H1 (cell line): ENCODE results near the gene PVALB. TPM values are rescaled to one million over a fixed set of nuclear protein-coding genes. Genes with fewer than 3 reads are reported as not detected.

Experiments
- CTCF ChIA-PET: fragments of 300-600 bp; sonication (Branson Sonifier 250); formaldehyde crosslinking; loops from one replicate; lab custom pipeline; 2021; ENCODE audit not compliant: partially characterized antibody; lab: Charles Lee
- POLR2A ChIA-PET: fragments of 300-600 bp; sonication (Branson Sonifier 250); formaldehyde crosslinking; loops from one replicate; lab custom pipeline; 2021; ENCODE audit warnings: inconsistent platforms; ENCODE audit not compliant: partially characterized antibody; lab: Charles Lee
- DNase-seq, 2 experiments: peaks; one replicate each; pipeline versions ENCODE4 v3.0.0 to v3.0.0-alpha.2; 2010 to 2022; ENCODE audit warnings: low spot score in 2 of 2, low read depth in 1 of 2, mixed read lengths in 1 of 2
- FAIRE-seq: peaks from 2 replicates; lab custom pipeline; 2011; peaks lifted over from hg19 to GRCh38; lab: Jason Lieb, UNC
- H2AFZ ChIP-seq: 2 replicates; pipeline ENCODE4 v1.8.1; 2012; ENCODE audit warnings: low read length, inconsistent platforms
- H2AK5ac ChIP-seq: 2 replicates; pipeline ENCODE4 v1.6.1; 2013; ENCODE audit warnings: low read depth, low read length
- H2BK120ac ChIP-seq: replicated peaks from 2 replicates; pipeline ENCODE3; 2013; ENCODE audit warnings: low read depth, low read length, inconsistent platforms
- H2BK12ac ChIP-seq: 2 replicates; pipeline ENCODE4 v1.6.1; 2013; ENCODE audit warnings: low read depth, low read length
- H2BK15ac ChIP-seq: 2 replicates; pipeline ENCODE4 v1.6.1; 2013; ENCODE audit warnings: low read length
- H2BK20ac ChIP-seq: 2 replicates; pipeline ENCODE4 v1.6.1; 2013; ENCODE audit warnings: low read length
- H2BK5ac ChIP-seq: 2 replicates; pipeline ENCODE4 v1.6.1; 2013; ENCODE audit warnings: low read depth, low read length
- H3K14ac ChIP-seq: 2 replicates; pipeline ENCODE4 v1.6.1; 2013; ENCODE audit warnings: inconsistent platforms; ENCODE audit not compliant: insufficient read length
- H3K18ac ChIP-seq: 2 replicates; pipeline ENCODE4 v1.6.1; 2013; ENCODE audit warnings: low read length; ENCODE audit errors: extremely low read depth
- H3K23ac ChIP-seq: 2 replicates; pipeline ENCODE4 v1.6.1; 2013; ENCODE audit warnings: inconsistent platforms; ENCODE audit not compliant: insufficient read length
- H3K23me2 ChIP-seq: 2 replicates; pipeline ENCODE4 v1.6.1; 2013; ENCODE audit warnings: low read depth, low read length
- H3K27ac ChIP-seq: 2 replicates; pipeline ENCODE4 v1.6.1; 2011; ENCODE audit warnings: low read depth, low read length, inconsistent platforms
- H3K27me3 ChIP-seq, 4 experiments: replicated peaks in 1 of 4; 1 replicate in 1 of 4; 2 replicates in 3 of 4; pipeline versions ENCODE4 v1.6.1 to v1.8.1; 2011 to 2013; ENCODE audit warnings: low read length in 3 of 4, mild to moderate bottlenecking in 3 of 4, inconsistent platforms in 2 of 4, mixed read lengths in 2 of 4, moderate library complexity in 1 of 4; ENCODE audit not compliant: control insufficient read depth in 3 of 4, insufficient read depth in 3 of 4; ENCODE audit errors: extremely low read depth in 1 of 4
- H3K36me3 ChIP-seq, 4 experiments: 2 replicates each; pipeline versions ENCODE4 v1.6.1 to v1.8.1; 2011 to 2013; ENCODE audit warnings: mild to moderate bottlenecking in 4 of 4, low read length in 3 of 4, moderate library complexity in 2 of 4, control low read depth in 1 of 4, inconsistent platforms in 1 of 4; ENCODE audit not compliant: insufficient read depth in 4 of 4, control insufficient read depth in 2 of 4
- H3K4ac ChIP-seq: replicated peaks from 2 replicates; pipeline ENCODE3; 2013; ENCODE audit warnings: low read length, low read depth, mixed read lengths, inconsistent platforms; ENCODE audit not compliant: insufficient read length
- H3K4me1 ChIP-seq, 4 experiments: replicated peaks in 1 of 4; 1 replicate in 1 of 4; 2 replicates in 3 of 4; pipeline versions ENCODE4 v1.6.1 to v1.8.1; 2011 to 2013; ENCODE audit warnings: low read length in 3 of 4, inconsistent platforms in 2 of 4, mixed read lengths in 1 of 4; ENCODE audit not compliant: insufficient read depth in 4 of 4, control insufficient read depth in 3 of 4
- H3K4me2 ChIP-seq, 2 experiments: 2 replicates each; pipeline versions ENCODE4 v1.6.1 to v1.8.1; 2011 to 2013; ENCODE audit warnings: low read depth in 2 of 2, low read length in 2 of 2, control low read depth in 1 of 2, inconsistent platforms in 1 of 2, mild to moderate bottlenecking in 1 of 2; ENCODE audit not compliant: insufficient read depth in 1 of 2
- H3K4me3 ChIP-seq, 4 experiments: fragments of 200-600, 300-600 bp in 1 of 4; sonication (generic), shearing (Covaris generic), sonication (Bioruptor Twin) in 1 of 4; 2 replicates each; pipeline versions ENCODE4 v1.5.1 to v1.8.1; 2011 to 2016; ENCODE audit warnings: low read length in 4 of 4, low read depth in 3 of 4, control low read depth in 2 of 4, inconsistent platforms in 2 of 4, mild to moderate bottlenecking in 2 of 4, mixed read lengths in 1 of 4, moderate library complexity in 1 of 4; ENCODE audit not compliant: insufficient read depth in 2 of 4; ENCODE audit errors: extremely low read depth in 1 of 4
- H3K56ac ChIP-seq: replicated peaks from 2 replicates; pipeline ENCODE3; 2013; ENCODE audit warnings: low read depth, mild to moderate bottlenecking, mixed read lengths, low read length, inconsistent platforms; ENCODE audit not compliant: insufficient read length
- H3K79me1 ChIP-seq: 2 replicates; pipeline ENCODE4 v1.6.1; 2013; ENCODE audit warnings: low read depth, low read length, control low read depth
- H3K79me2 ChIP-seq, 2 experiments: 2 replicates each; pipeline versions ENCODE4 v1.6.1 to v1.8.1; 2012 to 2013; ENCODE audit warnings: low read length in 2 of 2, mild to moderate bottlenecking in 2 of 2, inconsistent platforms in 1 of 2; ENCODE audit not compliant: insufficient read depth in 2 of 2, control insufficient read depth in 1 of 2
- H3K9ac ChIP-seq, 4 experiments: replicated peaks in 1 of 4; 1 replicate in 1 of 4; 2 replicates in 3 of 4; pipeline versions ENCODE4 v1.6.1 to v1.8.1; 2011 to 2013; ENCODE audit warnings: low read depth in 3 of 4, low read length in 3 of 4, control low read depth in 2 of 4, mild to moderate bottlenecking in 2 of 4, moderate library complexity in 2 of 4, inconsistent platforms in 1 of 4; ENCODE audit errors: extremely low read depth in 1 of 4
- H3K9me3 ChIP-seq, 2 experiments: 2 replicates each; pipeline versions ENCODE4 v1.6.1 to v1.8.1; 2012 to 2013; ENCODE audit warnings: mild to moderate bottlenecking in 2 of 2, moderate library complexity in 2 of 2, control low read depth in 1 of 2, inconsistent platforms in 1 of 2, low read depth in 1 of 2, low read length in 1 of 2, mixed read lengths in 1 of 2; ENCODE audit not compliant: insufficient read depth in 2 of 2
- H4K20me1 ChIP-seq, 2 experiments: replicated peaks in 1 of 2; 2 replicates each; pipeline versions ENCODE3 to v1.8.1; 2011 to 2013; ENCODE audit warnings: inconsistent platforms in 2 of 2, low read length in 2 of 2, mild to moderate bottlenecking in 1 of 2; ENCODE audit not compliant: insufficient read depth in 2 of 2, control insufficient read depth in 1 of 2
- H4K5ac ChIP-seq: 2 replicates; pipeline ENCODE4 v1.6.1; 2013; ENCODE audit warnings: low read length, low read depth, mixed read lengths, inconsistent platforms; ENCODE audit not compliant: insufficient read length
- H4K8ac ChIP-seq: 2 replicates; pipeline ENCODE4 v1.8.0; 2013; ENCODE audit warnings: mild to moderate bottlenecking, moderate library complexity, low read length, inconsistent platforms; ENCODE audit not compliant: insufficient read depth; ENCODE audit errors: extremely low read depth
- H4K91ac ChIP-seq: replicated peaks from 2 replicates; pipeline ENCODE3; 2013; ENCODE audit warnings: low read length, mixed read lengths, inconsistent platforms; ENCODE audit not compliant: insufficient read length
- ASH2L ChIP-seq: fragments of 200-600, 300-600 bp; sonication (generic); IDR thresholded peaks from one replicate; pipeline ENCODE4 v1.7.1; 2017; ENCODE audit warnings: low read length
- ATF3 ChIP-seq: IDR thresholded peaks from 2 replicates; pipeline ENCODE4 v1.6.1; 2011; ENCODE audit warnings: low read depth, mild to moderate bottlenecking, low read length; ENCODE audit not compliant: insufficient read depth
- BCL11A ChIP-seq, 2 experiments: IDR thresholded peaks; one replicate each; pipeline ENCODE4 v1.6.1; 2011; ENCODE audit warnings: low read depth in 2 of 2, low read length in 2 of 2, mild to moderate bottlenecking in 2 of 2
- CBX5 ChIP-seq: fragments of 300-800, 300-1000 bp; sonication (generic); IDR thresholded peaks from 2 replicates; pipeline ENCODE4 v1.7.1; 2016; ENCODE audit warnings: antibody characterized with exemption, low read length, low read depth
- CHD1 ChIP-seq: IDR thresholded peaks from 2 replicates; pipeline ENCODE4 v1.6.1; 2012; ENCODE audit warnings: low read depth, low read length, improper control_type of control experiment
- CREB1 ChIP-seq: IDR thresholded peaks from 2 replicates; pipeline ENCODE4 v1.6.1; 2012; ENCODE audit warnings: inconsistent platforms
- E2F6 ChIP-seq: IDR thresholded peaks from 2 replicates; pipeline ENCODE4 v1.6.1; 2012; ENCODE audit warnings: inconsistent platforms
- KDM4A ChIP-seq: IDR thresholded peaks from one replicate; pipeline ENCODE4 v1.7.1; 2012; ENCODE audit warnings: low read depth, mild to moderate bottlenecking, moderate library complexity, low read length, inconsistent platforms; ENCODE audit not compliant: severe bottlenecking
- KDM5A ChIP-seq: fragments of 200-600 bp; IDR thresholded peaks from 2 replicates; pipeline ENCODE4 v1.7.1; 2012; ENCODE audit warnings: mild to moderate bottlenecking, low read length, inconsistent platforms, mixed read lengths
- PHF8 ChIP-seq: fragments of 200-600 bp; sonication (generic); conservative IDR thresholded peaks from 2 replicates; pipeline ENCODE4 v1.7.1; 2012; ENCODE audit warnings: low read depth, mild to moderate bottlenecking, inconsistent platforms, low read length, moderate library complexity
- POLR2AphosphoS5 ChIP-seq: IDR thresholded peaks from 2 replicates; pipeline ENCODE4 v1.6.1; 2011; ENCODE audit warnings: low read depth, low read length
- RNF2 ChIP-seq: fragments of 200-900, 300-1000 bp; sonication (generic); IDR thresholded peaks from 2 replicates; pipeline ENCODE4 v1.7.1; 2016; ENCODE audit warnings: borderline replicate concordance, low read depth, mild to moderate bottlenecking, antibody characterized with exemption, low read length; ENCODE audit not compliant: poor library complexity, severe bottlenecking; ENCODE audit errors: missing control alignments
- TAF7 ChIP-seq: optimal IDR thresholded peaks from 2 replicates; pipeline ENCODE3; 2011; ENCODE audit warnings: low read depth, mild to moderate bottlenecking, inconsistent platforms, low read length, moderate library complexity, borderline replicate concordance
- WGBS, 2 experiments: shearing (Covaris generic) in 1 of 2; methylation state at CpG; one replicate each; pipeline versions ENCODE4 v1.1.6 to v1.1.7; 2013 to 2015; ENCODE audit warnings: low lambda C conversion rate in 2 of 2, mixed read lengths in 2 of 2, inconsistent platforms in 1 of 2, low coverage in 1 of 2, missing lambda C conversion rate in 1 of 2; ENCODE audit not compliant: insufficient replicate concordance in 2 of 2, insufficient coverage in 1 of 2, insufficient read length in 1 of 2; ENCODE audit errors: extremely low coverage in 1 of 2, missing lambda C conversion rate in 1 of 2; 5-methylcytosine and 5-hydroxymethylcytosine counted together
- polyA plus RNA-seq, 7 experiments: library from polyadenylated mRNA; depleted of rRNA in 3 of 7; stranded (reverse) in 5 of 7; unstranded in 2 of 7; fragments of >200 nt in 5 of 7; fragments of 200-250 nt in 2 of 7; gene quantifications; 1 replicate in 5 of 7; 2 replicates in 1 of 7; 4 replicates in 1 of 7; pipeline versions ENCODE4 v1.2.1 to v1.2.3, GENCODE V29; 2011 to 2013; ENCODE audit warnings: missing spikeins in 2 of 7, mixed read lengths in 2 of 7
- total RNA-seq: library from RNA; stranded (reverse); fragmentation: NEBNext Ultra II Directional; extraction: Animal tissue kit (Norgen Biotek cat#: 25700); gene quantifications from 2 replicates; pipeline ENCODE4 v1.2.1, GENCODE V29; 2021

The PVALB gene
- total and polyA plus RNA-seq, 2 of the 8 experiments (the other 6 are each of a cell fraction or from before 2014, with no cell fraction given): 1.7 to 5.4 TPM

GRCh38 chr22:36826262-36826661, 9.4 kb upstream of the PVALB start:
- 93% methylated on average over 6 of the region's 6 CpGs; no CpG with 5 or more reads in 1 of the 2 experiments for WGBS, 2 experiments
- Histone ChIP-seq H4K5ac (no peak overlapping the region), H2AK5ac (no peak overlapping the region), H2BK5ac (no peak overlapping the region), H3K27me3 (no peaks in the 10 kb centered on the region; a peak in 2 of 7 replicates), H3K9me3 (no peaks in the 10 kb centered on the region), H3K4ac (no peak overlapping the region), H3K79me2 (no peaks in the 10 kb centered on the region), H3K4me2 (no peak overlapping the region), H3K79me1 (no peaks in the 10 kb centered on the region), H3K23me2 (peaks cover 10% of the 10 kb centered on the region; the same call in 1 of the 2 replicates), H2BK120ac (no peak overlapping the region), H3K23ac (no peak overlapping the region), H2AFZ (no peak overlapping the region), H2BK15ac (no peak overlapping the region), H3K36me3 (no peaks in the 10 kb centered on the region), H3K27ac (no peak overlapping the region), H3K18ac (no peak overlapping the region), H3K14ac (no peak overlapping the region), H2BK12ac (no peak overlapping the region), H4K20me1 (peaks cover 0 to 6% of the 10 kb centered on the region in 2 experiments), H3K4me3 (no peak overlapping the region), H3K4me1 (peaks cover 0 to 11% (median 6%) of the 10 kb centered on the region in 4 experiments; a peak in 6 of 7 replicates), H2BK20ac (no peak overlapping the region), H3K56ac (no peak overlapping the region), H4K8ac (no peak overlapping the region), H3K9ac (no peak overlapping the region), H4K91ac (no peak overlapping the region)
- DNase-seq: no peak
- no peak for FAIRE-seq
- ChIA-PET CTCF (interaction anchor here (0.6 to 4.3 kb wide), 6 partner anchors 10 to 394 kb away, joined by 3 to 17 read pairs (median 3); partner anchors contain the start of gene PVALB), POLR2A (interaction anchor here (1.3 kb wide), 1 partner anchor 200 kb away, joined by 3 read pairs; no protein-coding TSS in a partner anchor)
- TF ChIP-seq ATF3 (no peak), CREB1 (no peak), PHF8 (no peak), CBX5 (no peak), RNF2 (no peak), E2F6 (no peak), BCL11A (IDR thresholded peaks at IDR 0.05; ENCODE audit: low read depth in 2 of 2, low read length in 2 of 2) (no peak), ASH2L (no peak), CHD1 (no peak), KDM5A (no peak), TAF7 (no peak), POLR2AphosphoS5 (no peak), KDM4A (no peak)
